Testis (tissue), 2 donors: ENCODE measurements around the gene ABCA8.

Experiments used
- CTCF ChIP-seq, 3 experiments: fragments of 450-650 bp in 2 of 3; fragments of 200-600 bp in 1 of 3; sonication (generic) in 1 of 3; IDR thresholded peaks; one replicate each; pipeline ENCODE4 v1.5.1; 2016 to 2019; ENCODE audit warnings: antibody characterized with exemption in 3 of 3, mild to moderate bottlenecking in 2 of 3, moderate library complexity in 1 of 3
- POLR2A ChIP-seq: fragments of 450-650 bp; IDR thresholded peaks from one replicate; pipeline ENCODE4 v1.6.1; 2017; ENCODE audit warnings: antibody characterized with exemption, mild to moderate bottlenecking, moderate library complexity

- TF ChIP-seq POLR2A (no peak), CTCF (IDR thresholded peaks at IDR 0.05) (no peak)
These were observed 4.5 kb downstream of the ABCA8 start for GRCh38 chr17:68950725-68951124.
